Activated CD4-positive, alpha-beta T cell treated with anti-CD3 and anti-CD28 coated beads, Interleukin-2, amount 50 U/mL, for 24 hours (primary cell): ENCODE results near the gene ZNF74.
"Not testable (repeated sequence)": the region's sequence is repeated elsewhere in the genome, so short reads cannot be mapped to it uniquely, and the experiment has no call there.

Experiments used
- DNase-seq, 2 donors: peaks; one replicate each; pipeline ENCODE4 v3.0.0-alpha.2; 2020; ENCODE audit warnings: low read depth in 1 of 2, low spot score in 1 of 2

Gene ZNF74

DNA sequence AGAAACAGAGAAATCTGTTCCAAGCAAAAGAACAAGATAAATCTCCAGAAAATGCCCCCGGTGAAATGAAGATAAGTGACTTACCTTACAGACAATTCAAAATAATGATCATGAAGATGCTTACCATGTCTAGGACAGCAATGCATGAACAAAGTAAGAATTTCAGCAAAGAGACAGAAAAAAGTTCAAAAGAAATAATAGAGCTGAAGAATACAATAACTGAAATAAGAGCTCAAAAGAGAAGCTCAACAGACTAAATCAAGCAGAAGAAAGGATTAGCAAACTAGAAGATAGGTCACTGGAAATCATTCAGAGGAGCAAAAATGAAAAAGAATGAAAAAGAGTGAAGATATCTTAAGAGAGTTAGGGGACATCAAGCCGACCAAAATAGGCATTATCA, 19.8 kb upstream of the ZNF74 start:
- not testable (repeated sequence) for DNase-seq

DNA sequence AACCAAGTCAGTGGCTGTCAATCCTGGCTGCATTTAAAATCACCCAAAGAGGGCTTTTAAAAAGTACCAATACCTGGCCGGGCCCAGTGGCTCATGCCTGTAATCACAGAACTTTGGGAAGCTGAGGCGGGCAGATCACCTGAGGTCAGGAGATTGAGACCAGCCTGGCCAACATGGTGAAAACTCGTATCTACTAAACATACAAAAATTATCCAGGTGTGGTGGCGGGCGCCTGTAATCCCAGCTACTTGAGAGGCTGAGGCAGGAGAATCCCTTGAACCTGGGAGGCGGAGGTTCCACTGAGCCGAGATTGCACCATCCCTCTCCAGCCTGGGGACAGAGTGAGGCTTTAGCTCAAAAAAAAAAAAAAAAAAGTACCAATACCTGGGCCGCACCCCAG, 17.7 kb upstream of the ZNF74 start:
- not testable (repeated sequence) for DNase-seq

DNA sequence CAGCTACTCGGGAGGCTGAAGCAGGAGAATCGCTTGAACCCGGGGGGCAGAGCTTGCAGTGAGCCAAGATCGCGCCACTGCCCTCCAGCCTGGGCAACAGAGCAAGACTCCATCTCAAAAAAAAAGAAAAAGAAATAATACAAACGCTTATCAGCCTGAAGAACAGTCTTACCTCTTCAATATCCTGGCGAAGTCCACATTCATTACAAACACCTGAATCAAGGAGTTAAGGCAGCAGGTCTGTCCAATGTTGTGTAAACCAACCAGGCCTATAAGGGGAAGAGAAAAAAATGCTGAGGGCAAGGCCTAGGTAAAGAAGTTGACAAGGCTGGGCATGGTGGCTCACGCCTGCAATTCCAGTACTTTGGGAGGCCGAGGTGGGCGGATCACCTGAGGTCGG, 17.0 kb upstream of the ZNF74 start:
- not testable (repeated sequence) for DNase-seq

DNA sequence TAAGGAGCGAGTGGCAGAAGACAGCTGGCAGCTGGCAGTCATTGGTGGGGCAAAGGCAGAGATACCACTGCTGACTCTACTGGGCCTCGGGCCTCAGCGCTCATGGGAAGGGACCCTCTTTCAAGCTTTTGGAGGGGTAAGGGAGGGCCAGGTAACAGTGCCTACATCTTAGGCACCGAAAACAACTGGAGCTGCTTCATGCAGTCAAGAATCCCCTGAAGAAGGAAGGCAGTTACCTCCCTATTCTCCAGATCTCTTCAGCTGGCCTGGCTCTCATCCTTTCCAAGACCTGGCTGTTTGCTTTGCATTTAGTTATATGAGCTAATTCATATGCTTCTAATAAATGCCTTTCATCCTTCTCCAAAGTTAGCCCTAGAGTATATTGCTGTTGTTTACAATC, 15.8 kb upstream of the ZNF74 start:
- no peak for DNase-seq

DNA sequence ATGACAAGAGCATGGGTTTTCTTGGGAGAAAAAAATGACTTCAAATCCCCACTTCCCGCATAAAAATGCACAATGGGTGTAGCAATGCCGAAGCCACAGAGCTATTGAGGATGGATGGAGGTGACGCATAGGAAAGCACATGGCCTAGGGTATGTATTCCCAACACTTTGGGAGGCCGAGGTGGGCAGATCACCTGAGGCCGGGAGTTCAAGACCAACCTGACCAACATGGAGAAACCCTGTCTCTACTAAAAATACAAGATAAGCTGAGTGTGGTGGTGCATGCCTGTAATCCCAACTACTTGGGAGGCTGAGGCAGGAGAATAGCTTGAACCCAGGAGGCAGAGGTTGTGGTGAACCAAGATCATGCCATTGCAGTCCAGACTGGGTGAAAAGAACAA, 15.3 kb upstream of the ZNF74 start:
- DNase-seq: not testable (repeated sequence)

DNA sequence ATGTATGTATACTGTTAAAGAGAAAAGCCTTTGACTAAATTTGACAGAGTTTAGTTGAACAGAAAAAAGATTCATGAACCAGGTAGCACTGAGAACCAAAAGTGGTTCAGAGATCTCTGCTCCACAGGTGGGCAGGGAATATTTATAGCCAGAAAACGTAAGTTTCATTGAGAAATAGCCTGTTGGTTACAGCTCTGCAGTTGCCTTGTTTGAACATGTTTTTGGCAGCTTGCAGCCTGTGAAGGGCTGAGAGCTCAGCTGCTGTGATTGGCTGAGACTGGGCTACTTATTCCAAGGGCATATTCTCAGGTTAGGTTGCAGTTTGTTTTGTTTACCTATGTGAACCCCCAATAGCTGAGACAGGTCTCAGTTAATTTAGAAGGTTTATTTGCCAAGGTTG, 13.5 kb upstream of the ZNF74 start:
- DNase-seq: no peak

DNA sequence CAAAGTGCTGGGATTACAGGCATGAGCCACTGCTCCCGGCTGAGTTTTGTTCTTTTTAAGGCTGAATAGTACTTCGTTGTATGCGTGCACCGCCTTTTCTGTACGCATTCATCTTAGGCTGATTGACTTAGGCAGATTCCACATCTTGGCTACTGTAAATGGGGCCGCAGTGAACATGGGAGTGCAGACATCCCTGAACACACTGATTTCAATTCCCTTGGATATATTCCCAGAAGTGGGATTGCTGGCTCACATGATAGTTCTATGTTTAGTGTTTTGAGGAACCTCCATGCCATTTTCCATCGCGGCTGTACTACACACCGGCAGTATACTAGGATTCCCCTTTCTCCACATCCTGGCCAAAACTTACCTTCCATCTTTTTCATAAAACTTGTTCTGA, 10.4 kb upstream of the ZNF74 start:
- DNase-seq: no peak

DNA sequence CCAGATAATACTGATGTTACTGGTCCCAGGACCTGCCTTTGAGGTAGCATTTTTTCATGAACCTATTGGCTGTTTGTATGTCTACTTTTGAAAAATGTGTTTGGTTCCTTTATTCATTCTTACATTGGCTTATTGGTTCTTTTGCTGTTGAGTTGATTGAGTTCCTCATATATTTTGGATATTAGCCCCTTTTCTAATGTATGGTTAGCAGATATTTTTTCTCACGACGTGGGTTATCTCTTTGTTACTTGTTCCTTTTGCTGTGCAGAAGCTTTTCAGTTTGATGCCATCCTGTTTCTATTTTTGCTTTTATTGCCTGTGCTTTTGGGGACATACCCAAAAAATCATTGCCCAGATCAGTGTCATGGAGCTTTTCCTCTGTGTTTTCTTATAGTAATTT, 9.8 kb upstream of the ZNF74 start:
- no peak for DNase-seq

DNA sequence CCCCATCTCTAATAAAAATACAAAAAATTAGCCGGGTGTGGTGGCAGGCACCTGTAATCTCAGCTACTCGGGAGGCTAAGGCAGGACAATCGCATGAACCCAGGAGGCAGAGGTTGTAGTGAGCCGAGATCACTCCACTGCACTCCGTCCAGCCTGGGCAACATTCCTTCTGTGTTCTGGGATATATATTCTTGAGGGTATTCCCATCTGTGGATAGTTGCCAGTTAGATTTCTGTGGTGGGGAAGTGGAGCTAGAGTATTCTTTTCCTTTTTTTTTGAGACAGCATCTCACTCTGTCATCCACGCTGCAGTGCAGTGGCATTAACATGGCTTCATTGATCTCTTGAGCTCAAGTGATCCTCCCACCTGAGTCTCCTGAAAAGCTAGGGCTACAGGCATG, 9.1 kb upstream of the ZNF74 start:
- DNase-seq: no peak

DNA sequence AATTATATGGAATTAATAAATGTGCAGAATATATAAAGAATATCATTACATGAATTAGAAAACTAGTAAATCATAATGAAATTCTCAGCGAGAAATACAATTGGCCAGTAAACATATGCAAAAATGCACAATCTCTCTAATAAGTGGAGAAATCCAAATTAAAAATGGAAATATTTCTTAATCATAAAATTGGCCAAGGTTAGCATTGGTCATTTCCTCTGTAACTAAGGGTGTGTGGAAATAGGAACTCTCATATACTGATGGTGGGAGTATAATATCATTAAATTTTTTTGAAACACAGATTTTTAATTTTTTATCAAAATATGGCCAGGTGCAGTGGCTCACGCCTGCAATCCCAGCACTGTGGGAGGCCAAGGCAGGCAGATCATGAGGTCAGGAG, 7.6 kb upstream of the ZNF74 start:
- DNase-seq: no peak

DNA sequence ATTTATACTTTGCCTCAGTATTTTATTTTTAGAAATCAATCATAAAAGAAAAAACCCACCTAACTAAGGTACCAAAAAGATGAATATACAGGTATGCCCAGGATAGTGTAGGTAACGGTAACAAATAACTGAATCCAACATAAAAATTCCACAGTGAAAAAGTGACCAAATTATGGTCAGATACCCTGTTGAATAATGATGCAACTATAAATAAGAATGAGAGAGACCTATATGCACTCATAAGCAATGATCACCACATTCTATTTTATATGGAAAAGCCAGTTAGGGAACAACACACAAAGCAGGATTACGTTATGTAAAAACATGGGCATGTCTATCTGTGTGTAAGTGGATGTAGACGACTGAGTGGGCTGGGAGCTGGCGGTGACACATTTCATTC, 7.0 kb upstream of the ZNF74 start:
- DNase-seq: no peak

DNA sequence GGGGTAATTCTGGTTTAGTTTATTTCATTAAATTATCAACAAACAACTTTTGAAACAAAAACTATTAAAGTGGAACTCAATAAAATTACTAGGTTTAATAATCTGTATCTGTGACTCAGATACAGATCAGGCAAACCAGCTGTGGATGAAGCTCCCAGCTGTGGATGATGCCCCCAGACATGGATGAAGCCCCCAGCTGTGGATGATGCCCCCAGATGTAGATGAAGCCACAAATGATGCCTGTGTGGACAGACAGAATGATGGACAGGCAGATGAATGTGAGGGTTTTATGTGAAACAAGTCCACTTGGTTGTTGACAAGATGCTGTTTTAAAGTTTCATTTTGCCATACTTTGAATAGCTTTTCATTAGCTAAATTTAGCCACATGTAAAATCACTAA, 5.8 kb upstream of the ZNF74 start:
- DNase-seq: no peak

DNA sequence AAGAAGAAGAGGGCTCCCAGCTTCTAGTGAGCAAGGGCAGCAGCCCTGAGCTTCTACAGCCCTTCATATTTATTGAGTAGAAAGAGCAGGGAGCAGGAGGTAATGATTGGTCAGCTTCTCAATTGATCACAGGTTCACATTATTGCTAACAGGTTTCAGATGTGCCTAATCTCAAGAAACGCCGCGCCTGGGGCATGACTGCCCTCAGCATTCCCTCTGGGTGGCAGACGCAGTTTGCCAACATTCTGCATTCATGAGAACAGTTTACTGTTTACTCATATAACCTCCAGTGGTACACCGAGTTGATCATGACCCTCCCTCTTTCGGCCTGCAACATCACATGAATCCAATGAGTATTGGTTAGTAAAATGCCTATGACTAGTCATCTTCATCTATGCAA, 4.7 kb upstream of the ZNF74 start:
- no peak for DNase-seq

DNA sequence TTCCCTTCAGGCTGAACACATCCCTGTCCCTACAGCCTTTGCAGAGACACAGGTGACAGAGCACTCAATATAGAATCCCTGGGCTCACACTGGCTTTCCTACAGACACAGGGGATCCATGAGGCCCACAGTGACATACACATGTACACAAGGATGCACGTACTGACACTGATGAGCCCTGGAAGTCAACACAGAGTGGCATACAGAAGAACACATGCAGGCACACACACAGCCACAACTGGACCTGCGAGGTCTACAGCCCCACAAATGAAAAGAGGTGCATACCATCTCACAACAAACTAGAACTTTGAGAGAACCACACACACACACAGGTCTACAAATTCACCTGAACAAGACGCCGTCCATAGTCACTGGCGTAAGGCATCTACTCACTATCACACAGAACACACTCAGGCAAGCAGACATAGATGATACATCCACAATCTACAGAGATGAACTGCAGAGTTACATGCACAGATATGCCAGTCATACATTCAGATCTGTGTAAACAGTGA, 3.5 kb upstream of the ZNF74 start:
- no peak for DNase-seq

DNA sequence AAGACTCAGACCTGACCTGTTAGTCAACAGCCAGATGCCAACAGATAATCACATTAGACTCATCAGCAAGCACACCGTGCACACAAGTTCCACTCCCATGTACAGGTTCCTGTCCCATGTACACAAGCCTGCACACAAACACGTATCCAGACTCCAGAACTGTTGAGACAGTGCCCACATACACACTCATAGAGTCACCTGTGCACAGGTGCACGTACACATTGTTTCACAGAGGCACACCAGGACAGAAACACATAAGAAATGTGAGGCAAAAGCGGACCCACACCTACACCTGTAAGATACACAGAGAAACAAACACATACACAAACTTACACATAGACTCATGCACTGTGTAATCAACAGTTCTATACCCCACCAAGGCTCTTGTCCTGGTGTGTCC, 2.7 kb upstream of the ZNF74 start:
- no peak for DNase-seq

DNA sequence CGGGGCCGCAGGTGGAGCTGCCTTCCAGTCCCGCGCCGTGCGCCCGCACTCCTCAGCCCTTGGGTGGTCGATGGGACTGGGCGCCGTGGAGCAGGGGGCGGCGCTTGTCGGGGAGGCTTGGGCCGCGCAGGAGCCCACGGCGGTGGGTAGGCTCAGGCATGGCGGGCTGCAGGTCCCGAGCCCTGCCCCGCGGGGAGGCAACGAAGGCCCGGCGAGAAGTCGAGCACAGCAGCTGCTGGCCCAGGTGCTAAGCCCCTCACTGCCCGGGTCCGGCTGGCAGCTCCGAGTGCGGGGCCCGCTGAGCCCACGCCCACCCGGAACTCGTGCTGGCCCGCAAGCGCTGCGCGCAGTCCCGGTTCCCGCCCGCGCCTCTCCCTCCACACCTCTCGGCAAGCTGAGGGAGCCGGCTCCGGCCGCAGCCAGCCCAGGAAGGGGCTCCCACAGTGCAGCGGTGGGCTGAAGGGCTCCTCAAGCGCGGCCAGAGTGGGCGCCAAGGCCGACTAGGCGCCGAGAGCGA, 1.5 kb upstream of the ZNF74 start:
- not testable (repeated sequence) for DNase-seq

DNA sequence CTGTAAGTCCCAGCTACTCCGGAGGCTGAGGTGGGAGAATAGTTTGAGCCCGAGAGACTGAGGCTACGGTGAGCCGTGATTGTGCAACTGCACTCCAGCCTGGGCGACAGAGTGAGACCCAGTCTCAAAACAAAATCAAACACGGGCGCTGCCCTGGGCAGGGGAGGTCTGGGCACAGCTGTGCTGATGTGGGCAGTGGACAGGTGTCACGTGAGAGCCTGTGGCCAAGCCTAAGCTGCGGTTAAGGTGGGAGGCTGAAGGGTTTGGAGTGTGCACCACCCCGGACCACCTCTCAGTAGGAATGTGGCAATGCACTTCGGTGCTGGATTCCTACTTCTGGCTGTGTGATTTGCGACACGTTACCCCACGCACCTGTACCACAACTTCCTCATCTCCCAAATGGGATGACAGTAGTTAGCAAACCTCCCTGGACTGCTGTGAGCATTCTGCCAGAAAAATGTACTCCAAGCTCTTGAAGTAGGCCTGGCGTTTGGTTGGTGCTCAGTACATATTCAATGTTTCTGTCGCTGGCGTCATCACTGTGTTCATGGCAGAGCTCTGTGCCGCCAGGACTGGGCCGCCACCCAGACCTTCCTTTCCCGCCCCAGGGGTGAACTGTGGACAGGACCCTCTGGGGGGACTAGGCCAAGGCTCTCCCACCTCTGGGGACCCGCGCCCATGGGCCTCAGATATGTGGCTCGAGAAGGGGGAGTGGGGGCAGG, 807 bp upstream of the ZNF74 start:
- no peak for DNase-seq

DNA sequence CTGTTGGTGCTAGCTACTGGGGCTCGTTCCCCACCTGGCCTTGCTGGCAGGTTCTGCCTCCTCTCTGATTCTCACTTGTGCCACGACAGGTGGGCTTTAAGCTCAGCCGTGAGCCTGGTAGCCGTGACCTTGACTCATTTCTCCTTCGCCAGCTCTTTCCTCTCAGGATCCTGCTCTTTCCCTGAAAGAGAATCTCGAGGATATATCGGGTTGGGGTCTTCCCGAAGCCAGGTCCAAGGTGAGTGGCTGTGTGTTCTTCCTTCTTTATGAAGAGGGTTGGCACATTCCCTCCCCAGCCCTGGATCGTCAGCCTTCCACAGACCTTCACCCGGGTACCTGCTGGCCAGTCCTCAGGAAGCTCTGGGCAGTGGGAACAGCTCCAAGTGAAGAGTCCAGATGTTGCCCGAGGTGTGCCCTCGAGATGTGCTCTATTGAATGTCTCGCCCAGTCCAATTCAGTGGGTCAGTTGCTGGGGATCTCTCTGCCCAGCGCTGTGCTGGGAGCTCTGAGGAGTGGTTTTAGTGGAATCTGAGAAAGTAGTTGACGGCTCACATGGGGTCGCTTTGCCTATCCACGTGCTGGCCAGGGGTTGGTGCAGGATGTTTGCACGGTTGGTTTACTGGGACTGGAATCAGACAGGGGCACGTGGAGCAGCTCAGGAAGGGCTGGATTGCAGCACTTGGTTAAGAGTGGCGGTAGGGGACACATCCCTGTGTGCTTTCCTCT, 1.4 kb downstream of the ZNF74 start:
- no peak for DNase-seq

DNA sequence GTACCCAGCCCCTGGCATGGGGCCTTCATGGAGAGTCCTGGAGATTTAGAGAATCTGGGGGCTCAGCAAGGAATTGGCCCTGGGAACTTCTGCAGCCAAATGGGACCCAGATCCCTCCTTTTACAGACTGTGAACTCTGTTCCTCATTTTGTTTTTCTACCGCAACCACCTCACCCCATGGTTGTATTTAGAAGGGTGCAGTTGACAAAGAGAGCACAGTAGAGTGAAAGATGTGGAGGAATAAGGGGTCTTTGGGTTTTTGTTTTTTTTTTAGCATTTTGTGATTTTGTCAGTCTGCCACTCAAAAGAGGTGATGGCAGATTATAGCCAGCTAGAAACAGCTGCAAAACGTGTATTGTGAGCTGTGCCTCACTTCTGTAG, 1.9 kb downstream of the ZNF74 start:
- DNase-seq: no peak

DNA sequence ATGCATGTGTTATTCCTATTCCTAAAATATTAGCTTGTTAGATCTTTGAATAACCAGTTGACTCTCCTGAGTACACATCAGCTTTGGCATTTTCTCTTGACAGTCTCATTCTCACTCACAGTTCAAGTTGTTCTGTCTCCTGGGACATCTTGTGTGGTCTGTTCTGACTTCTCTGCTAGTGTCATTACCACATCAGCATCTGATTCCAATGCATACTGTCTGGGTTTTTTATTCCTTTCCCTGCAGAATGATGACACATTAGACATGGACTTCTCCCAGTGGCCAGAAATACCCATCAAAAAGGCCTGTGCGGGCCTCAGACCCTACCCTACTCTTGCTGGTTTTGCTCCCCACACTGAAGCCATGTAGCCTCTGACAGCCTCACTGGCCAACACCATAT, 2.7 kb downstream of the ZNF74 start:
- no peak for DNase-seq

DNA sequence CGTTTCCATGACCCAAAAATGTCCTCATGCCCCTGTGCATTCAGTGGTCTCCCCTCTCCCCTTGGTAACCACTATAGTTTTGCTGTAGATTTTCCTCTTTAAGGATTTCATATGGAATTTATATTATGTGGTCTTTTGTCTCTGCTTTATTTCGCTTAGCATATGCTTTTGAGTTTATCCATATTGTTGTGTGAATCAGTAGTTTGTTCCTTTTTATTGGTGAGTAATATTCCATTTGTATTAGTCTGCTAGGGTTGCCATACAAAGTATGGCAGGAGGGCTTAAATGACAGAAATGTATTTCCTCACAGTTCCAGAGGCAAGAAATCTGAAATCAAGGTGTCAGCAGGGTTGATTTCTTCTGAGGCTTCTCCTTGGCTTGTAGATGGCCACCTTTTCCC, 3.5 kb downstream of the ZNF74 start:
- no peak for DNase-seq

DNA sequence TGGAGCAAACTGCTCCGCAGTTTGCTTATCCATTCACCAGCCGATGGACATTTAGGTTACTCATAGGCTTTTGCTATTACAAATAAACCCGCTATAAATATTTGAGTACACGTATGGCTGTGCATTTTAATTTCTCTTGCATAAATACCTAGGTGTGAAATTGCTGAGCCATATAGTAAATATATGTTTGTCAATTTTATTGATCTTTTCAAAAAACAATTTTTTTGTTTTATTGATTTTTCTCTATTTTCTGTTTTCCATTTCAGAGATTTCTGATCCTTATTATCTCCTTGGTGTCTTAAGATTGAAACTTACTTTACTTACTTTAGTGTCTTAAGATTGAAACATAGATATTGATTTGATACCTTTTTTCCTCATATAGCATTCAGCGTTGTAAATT, 4.5 kb downstream of the ZNF74 start:
- no peak for DNase-seq
